ENCODE results near the gene JPH2. TPM values are rescaled to one million over a fixed set of nuclear protein-coding genes. Genes with fewer than 3 reads are reported as not detected.

Gene JPH2
- total and polyA plus RNA-seq, 2 experiments from 2014 or later: 0.16 to 1.1 TPM

DNA sequence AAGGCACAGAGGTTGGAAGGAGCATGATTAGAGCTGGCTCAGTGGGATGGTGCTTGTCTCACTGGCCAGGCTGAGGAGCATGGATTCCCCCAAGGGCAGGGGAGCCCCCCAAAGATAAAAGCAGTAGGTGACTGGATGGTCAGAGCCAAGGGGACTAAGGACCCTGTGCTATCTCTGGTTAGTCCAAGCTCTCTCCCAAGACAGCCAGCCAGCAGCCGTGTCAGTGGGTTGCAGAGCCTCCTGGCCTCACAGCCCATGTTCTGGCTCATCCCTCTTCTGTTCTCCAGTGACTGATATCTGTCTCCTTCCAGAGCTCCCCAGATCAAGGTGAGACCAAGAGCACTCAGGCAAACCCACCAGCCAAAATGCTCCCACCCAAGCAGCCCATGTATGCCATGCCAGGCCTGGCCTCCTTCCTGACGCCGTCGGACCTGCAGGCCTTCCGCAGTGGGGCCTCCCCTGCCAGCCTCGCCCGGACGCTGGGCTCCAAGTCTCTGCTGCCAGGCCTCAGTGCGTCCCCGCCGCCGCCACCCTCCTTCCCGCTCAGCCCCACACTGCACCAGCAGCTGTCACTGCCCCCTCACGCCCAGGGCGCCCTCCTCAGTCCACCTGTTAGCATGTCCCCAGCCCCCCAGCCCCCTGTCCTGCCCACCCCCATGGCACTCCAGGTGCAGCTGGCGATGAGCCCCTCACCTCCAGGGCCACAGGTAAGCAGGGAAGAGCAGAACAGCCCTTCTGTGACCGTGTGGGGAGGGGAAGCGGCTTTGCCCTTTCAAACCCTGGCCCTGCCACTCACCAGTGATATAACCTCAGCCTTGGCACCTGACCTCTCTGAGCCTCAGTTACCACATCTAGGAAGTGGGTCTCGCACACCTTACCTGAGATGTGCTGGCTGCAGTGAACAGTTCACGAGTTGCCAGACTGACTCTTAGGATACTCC lies 121.3 kb downstream of the JPH2 start:
- Histone ChIP-seq H3K4me3 (no peak overlapping the region), H3K27ac (ENCODE audit: low read depth) (no peak overlapping the region), H4K20me1 (replicated peaks; ENCODE audit: insufficient read depth) (no peaks in the 10 kb centered on the region), H3K4me1 (ENCODE audit: insufficient read depth) (no peaks in the 10 kb centered on the region; the same call in 1 of the 2 replicates), H3K79me2 (replicated peaks; ENCODE audit: insufficient read depth) (no peaks in the 10 kb centered on the region), H3K4me2 (no peak overlapping the region), H3K9me2 (ENCODE audit: insufficient read depth) (0 out of 2 replicates have a peak, but pooled peaks cover 7% of the 10 kb centered on the region), H2AFZ (no peak overlapping the region), H3K36me3 (ENCODE audit: insufficient read depth) (no peaks in the 10 kb centered on the region), H3F3A (replicated peaks; ENCODE audit: low read depth) (no peaks in the 10 kb centered on the region), H3K27me3 (ENCODE audit: insufficient read depth) (no peaks in the 10 kb centered on the region)
- Mint-ChIP-seq H3K36me3 (ENCODE audit: low read depth) (no peaks in the 10 kb centered on the region), H3K4me3 (no peak overlapping the region), H3K4me1 (peaks cover 10% of the 10 kb centered on the region), H3K27me3 (ENCODE audit: insufficient read depth, low read depth, poor library complexity) (peaks cover 10% of the 10 kb centered on the region), H3K9me3 (no peaks in the 10 kb centered on the region), H3K27ac (no peak overlapping the region)
- ATAC-seq (no peak), DNase-seq (ENCODE audit: low spot score) (no peak)
- TF ChIP-seq, protein P1, sequence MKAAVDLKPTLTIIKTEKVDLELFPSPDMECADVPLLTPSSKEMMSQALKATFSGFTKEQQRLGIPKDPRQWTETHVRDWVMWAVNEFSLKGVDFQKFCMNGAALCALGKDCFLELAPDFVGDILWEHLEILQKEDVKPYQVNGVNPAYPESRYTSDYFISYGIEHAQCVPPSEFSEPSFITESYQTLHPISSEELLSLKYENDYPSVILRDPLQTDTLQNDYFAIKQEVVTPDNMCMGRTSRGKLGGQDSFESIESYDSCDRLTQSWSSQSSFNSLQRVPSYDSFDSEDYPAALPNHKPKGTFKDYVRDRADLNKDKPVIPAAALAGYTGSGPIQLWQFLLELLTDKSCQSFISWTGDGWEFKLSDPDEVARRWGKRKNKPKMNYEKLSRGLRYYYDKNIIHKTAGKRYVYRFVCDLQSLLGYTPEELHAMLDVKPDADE (IDR thresholded peaks at IDR 0.05): no peak
- TF ChIP-seq NANOG (IDR thresholded peaks at IDR 0.05; ENCODE audit: borderline replicate concordance): no peak
- TF ChIP-seq, protein P2, sequence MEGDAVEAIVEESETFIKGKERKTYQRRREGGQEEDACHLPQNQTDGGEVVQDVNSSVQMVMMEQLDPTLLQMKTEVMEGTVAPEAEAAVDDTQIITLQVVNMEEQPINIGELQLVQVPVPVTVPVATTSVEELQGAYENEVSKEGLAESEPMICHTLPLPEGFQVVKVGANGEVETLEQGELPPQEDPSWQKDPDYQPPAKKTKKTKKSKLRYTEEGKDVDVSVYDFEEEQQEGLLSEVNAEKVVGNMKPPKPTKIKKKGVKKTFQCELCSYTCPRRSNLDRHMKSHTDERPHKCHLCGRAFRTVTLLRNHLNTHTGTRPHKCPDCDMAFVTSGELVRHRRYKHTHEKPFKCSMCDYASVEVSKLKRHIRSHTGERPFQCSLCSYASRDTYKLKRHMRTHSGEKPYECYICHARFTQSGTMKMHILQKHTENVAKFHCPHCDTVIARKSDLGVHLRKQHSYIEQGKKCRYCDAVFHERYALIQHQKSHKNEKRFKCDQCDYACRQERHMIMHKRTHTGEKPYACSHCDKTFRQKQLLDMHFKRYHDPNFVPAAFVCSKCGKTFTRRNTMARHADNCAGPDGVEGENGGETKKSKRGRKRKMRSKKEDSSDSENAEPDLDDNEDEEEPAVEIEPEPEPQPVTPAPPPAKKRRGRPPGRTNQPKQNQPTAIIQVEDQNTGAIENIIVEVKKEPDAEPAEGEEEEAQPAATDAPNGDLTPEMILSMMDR (conservative IDR thresholded peaks at IDR 0.05; ENCODE audit: low read depth in 2 of 2): no peak
- no peak for TF ChIP-seq ZNF114 (CRISPR knock-in tag; IDR thresholded peaks at IDR 0.05)
- TF ChIP-seq ZNF331 (CRISPR knock-in tag; IDR thresholded peaks at IDR 0.05; ENCODE audit: low read depth): no peak
- no peak for TF ChIP-seq EZH2 (IDR thresholded peaks at IDR 0.05; ENCODE audit: low read depth, unreplicated experiment)
- no peak for TF ChIP-seq CREB1 (CRISPR knock-in tag; IDR thresholded peaks at IDR 0.05; ENCODE audit: low read depth)
- no peak for TF ChIP-seq STAT1 (IDR thresholded peaks at IDR 0.05; ENCODE audit: unreplicated experiment)
- TF ChIP-seq JUNB (IDR thresholded peaks at IDR 0.05; ENCODE audit: unreplicated experiment): no peak
- TF ChIP-seq EZH2phosphoT487 (IDR thresholded peaks at IDR 0.05; ENCODE audit: unreplicated experiment): no peak
- TF ChIP-seq, protein P3, sequence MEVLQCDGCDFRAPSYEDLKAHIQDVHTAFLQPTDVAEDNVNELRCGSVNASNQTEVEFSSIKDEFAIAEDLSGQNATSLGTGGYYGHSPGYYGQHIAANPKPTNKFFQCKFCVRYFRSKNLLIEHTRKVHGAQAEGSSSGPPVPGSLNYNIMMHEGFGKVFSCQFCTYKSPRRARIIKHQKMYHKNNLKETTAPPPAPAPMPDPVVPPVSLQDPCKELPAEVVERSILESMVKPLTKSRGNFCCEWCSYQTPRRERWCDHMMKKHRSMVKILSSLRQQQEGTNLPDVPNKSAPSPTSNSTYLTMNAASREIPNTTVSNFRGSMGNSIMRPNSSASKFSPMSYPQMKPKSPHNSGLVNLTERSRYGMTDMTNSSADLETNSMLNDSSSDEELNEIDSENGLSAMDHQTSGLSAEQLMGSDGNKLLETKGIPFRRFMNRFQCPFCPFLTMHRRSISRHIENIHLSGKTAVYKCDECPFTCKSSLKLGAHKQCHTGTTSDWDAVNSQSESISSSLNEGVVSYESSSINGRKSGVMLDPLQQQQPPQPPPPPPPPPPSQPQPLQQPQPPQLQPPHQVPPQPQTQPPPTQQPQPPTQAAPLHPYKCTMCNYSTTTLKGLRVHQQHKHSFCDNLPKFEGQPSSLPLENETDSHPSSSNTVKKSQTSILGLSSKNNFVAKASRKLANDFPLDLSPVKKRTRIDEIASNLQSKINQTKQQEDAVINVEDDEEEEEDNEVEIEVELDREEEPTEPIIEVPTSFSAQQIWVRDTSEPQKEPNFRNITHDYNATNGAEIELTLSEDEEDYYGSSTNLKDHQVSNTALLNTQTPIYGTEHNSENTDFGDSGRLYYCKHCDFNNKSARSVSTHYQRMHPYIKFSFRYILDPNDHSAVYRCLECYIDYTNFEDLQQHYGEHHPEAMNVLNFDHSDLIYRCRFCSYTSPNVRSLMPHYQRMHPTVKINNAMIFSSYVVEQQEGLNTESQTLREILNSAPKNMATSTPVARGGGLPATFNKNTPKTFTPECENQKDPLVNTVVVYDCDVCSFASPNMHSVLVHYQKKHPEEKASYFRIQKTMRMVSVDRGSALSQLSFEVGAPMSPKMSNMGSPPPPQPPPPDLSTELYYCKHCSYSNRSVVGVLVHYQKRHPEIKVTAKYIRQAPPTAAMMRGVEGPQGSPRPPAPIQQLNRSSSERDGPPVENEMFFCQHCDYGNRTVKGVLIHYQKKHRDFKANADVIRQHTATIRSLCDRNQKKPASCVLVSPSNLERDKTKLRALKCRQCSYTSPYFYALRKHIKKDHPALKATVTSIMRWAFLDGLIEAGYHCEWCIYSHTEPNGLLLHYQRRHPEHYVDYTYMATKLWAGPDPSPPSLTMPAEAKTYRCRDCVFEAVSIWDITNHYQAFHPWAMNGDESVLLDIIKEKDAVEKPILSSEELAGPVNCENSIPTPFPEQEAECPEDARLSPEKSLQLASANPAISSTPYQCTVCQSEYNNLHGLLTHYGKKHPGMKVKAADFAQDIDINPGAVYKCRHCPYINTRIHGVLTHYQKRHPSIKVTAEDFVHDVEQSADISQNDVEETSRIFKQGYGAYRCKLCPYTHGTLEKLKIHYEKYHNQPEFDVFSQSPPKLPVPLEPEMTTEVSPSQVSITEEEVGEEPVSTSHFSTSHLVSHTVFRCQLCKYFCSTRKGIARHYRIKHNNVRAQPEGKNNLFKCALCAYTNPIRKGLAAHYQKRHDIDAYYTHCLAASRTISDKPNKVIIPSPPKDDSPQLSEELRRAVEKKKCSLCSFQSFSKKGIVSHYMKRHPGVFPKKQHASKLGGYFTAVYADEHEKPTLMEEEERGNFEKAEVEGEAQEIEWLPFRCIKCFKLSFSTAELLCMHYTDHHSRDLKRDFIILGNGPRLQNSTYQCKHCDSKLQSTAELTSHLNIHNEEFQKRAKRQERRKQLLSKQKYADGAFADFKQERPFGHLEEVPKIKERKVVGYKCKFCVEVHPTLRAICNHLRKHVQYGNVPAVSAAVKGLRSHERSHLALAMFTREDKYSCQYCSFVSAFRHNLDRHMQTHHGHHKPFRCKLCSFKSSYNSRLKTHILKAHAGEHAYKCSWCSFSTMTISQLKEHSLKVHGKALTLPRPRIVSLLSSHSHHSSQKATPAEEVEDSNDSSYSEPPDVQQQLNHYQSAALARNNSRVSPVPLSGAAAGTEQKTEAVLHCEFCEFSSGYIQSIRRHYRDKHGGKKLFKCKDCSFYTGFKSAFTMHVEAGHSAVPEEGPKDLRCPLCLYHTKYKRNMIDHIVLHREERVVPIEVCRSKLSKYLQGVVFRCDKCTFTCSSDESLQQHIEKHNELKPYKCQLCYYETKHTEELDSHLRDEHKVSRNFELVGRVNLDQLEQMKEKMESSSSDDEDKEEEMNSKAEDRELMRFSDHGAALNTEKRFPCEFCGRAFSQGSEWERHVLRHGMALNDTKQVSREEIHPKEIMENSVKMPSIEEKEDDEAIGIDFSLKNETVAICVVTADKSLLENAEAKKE (CRISPR knock-in tag; IDR thresholded peaks at IDR 0.05): no peak
- no peak for TF ChIP-seq POLR2AphosphoS5 (IDR thresholded peaks at IDR 0.05; ENCODE audit: low read depth)

Data from GM23338 (cell line).